Endothelial cell of hepatic sinusoid (primary cell): Measurements from ENCODE around the gene NAIF1.

Experiments used
- in situ Hi-C: cut with HindIII; loops from 2 replicates; pipeline ENCODE4 v1.10.0; 2017; ENCODE audit warnings: low sequenced_read_pairs

Gene NAIF1

DNA sequence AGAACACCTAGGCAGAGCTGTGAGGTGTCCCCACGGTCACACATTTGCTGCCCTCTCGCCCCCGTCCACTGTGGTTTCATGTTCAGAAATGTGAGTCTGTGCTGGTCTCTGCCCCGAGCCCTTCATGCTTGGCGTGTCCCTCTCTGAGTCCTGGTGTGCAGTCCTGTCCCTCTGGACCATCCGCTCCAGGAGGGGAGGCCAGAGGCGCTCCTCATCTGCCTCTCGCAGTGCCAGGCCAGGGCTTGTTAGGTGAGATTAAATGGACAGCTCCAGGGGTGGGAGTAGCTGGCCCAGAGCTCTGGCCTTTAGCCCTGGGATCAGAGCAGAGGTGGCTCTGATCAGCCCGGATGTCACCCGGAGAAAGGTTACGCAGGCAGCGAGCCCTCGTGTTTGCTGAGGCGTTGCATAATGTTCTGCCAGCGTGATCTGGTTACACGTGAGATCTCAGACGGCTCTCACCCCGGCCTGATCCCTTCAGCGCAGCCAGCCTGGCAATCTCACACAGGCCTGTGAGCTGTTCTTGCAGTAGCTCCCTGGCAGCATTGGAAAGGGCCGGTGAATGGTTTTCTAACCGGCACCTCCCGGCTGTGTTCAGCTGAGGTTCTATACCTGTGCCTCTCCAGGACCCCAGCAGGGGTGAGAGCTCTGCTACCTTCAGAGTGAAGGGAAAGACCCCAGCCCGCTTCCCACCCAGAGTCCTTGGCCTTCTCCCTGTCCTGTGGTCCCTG, 35.9 kb upstream of the NAIF1 start:
- in situ Hi-C loops: no loop called here

DNA sequence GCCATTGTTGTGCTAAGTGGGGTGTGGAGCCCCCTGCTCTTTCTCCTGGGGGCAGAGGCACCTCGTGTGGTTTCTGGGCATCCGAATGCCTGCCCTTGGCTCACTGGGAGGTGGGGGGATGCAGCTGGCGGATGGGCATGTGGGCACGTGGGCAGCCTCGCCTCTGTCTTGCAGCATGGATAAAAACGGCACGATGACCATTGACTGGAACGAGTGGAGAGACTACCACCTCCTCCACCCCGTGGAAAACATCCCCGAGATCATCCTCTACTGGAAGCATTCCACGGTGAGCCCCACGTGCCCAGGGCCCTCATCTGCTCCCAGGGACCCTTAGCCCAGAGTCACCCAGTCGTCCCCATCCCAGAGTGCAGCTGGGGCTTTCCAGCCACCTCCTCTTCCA, 35.1 kb upstream of the NAIF1 start:
- in situ Hi-C loops: no loop called here

- in situ Hi-C loops: no loop called here
Measured at GRCh38 chr9:128101690-128102089, 34.6 kb upstream of the NAIF1 start.

DNA sequence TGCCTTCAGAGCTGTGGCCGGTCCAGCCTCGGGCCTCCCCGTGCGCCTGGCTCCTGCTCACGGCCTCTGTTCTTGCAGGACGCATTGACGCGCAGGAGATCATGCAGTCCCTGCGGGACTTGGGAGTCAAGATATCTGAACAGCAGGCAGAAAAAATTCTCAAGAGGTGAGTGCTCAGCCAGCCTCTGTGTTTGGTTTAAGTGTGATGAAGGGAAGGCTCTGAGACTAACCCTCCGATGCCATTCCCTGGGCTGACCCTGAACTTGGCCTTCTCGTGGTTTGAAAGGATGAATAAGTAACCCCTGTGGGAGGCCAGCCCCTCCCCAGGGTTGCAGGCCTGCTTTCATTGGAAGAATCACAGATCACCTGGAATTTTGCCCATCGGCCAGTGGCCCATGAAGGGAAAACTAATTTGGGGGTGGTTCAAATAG, 34.1 kb upstream of the NAIF1 start:
- in situ Hi-C loops: no loop called here

- in situ Hi-C loops: no loop called here
Measured at GRCh38 chr9:128100581-128100980, 33.5 kb upstream of the NAIF1 start.

GRCh38 chr9:128099932-128100491, 32.9 kb upstream of the NAIF1 start:
- in situ Hi-C loops: no loop called here

- in situ Hi-C loops: no loop called here
Measured at GRCh38 chr9:128099231-128099931, 32.3 kb upstream of the NAIF1 start.

DNA sequence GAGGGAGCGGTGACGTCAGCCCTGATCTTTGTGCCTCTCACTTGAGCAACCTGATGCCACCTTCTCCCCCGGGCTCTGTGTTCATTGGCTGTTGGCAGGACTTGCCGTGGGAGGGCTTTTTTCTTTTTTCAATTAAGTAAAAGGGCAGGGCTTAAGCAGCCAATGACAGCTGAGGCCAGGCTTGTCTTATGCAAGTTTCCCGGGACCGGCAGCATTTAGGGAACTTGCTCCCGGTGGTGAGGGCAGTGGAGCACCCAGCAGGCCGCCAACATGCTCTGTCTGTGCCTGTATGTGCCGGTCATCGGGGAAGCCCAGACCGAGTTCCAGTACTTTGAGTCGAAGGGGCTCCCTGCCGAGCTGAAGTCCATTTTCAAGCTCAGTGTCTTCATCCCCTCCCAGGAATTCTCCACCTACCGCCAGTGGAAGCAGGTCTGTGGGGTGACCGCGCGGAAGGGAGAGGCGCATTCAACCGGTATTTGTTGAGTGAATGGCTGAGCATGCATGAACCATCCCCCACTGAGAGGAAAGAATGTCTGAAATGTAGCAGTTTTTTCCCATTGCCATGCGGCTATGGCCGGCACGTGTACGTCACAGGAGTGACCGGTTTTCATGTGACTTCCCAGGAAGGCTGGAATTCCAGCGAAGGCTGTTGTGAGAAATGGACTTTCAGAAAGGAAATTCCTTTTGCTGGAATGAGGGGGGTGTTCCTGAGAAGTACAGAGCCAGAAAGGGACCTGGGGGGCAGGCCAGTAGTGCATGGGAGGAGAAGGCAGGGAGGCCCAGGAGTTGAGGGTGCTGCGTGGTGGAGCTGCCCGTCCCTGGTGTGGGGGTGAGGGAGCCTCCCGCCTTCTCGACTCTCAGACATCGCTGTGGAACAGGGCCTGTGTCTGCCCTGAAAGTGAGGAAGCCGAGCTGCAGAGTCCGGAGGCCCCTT, 31.4 kb upstream of the NAIF1 start:
- in situ Hi-C loops: no loop called here

DNA sequence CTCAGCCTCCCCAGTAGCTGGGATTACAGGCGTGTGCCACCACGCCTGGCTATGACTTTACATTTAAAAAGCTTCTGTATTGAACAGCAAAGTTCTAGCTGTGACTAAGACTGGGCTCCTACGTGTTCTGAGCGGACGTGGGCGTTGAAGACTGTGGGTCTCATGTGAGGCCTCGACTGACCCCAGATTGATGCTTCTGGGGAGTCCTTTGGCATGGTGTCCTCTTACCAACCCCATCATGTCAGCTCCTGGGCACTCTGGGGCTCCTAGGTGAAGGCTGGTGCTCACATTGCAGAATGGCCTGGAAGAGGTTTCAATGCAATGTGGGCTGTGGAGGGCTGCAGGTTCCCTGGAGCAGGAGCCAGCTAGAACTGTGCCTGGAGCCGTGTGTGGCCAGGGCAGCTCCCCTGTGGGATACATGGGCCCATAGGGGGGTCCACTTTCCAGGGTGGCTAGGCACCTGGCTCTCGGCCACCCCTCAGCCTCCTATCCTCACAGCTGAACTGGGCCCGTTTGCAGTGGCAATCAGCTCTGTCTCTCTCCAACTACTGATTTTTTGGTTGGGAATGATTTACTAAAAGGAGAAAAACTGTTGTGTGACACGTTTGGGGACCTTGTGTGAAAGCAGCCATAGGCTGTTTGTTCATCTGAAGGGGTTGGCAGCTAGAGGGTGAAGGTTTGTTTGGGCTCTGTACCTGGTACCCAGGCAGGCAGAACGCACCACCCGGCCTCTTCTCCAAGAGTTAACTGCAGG, 30.6 kb upstream of the NAIF1 start:
- in situ Hi-C loops: no loop called here

- in situ Hi-C loops: no loop called here
Measured at GRCh38 chr9:128096616-128097536, 29.8 kb upstream of the NAIF1 start.

DNA sequence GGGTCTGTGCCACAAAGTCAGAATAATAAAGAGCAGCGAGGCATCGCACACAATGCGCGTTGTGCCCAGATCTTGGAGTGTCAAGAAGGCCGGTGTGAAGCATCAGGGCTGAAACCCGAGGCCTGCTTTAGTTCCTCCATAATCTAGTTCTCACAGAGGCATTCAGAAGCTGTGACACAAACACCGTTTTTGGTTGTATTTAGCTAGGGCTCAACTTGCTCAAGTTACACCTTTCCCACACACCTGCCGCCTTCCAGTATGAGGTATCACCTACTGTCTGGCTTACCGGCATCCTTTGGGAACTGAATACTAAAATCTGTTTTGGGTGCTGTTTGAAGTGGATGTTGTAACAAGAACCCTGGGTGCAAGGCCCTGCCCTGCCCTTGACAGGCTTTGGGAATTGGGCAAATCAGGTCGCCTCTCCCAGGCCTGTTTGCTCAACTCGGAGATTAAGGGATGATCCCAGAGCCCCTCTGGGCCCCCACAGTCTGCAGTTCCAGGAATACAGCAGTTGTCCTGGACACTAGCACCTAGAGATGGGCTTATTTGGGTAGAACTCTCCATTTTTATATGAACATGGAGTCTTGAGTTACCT, 27.9 kb upstream of the NAIF1 start:
- in situ Hi-C loops: no loop called here

- in situ Hi-C loops: no loop called here
Measured at GRCh38 chr9:128094166-128094949, 27.2 kb upstream of the NAIF1 start.

- in situ Hi-C loops: no loop called here
Measured at GRCh38 chr9:128093011-128093410, 25.9 kb upstream of the NAIF1 start.

- in situ Hi-C loops: no loop called here
Measured at GRCh38 chr9:128092199-128092977, 25.3 kb upstream of the NAIF1 start.

GRCh38 chr9:128091571-128091970, 24.5 kb upstream of the NAIF1 start:
- in situ Hi-C loops: no loop called here

DNA sequence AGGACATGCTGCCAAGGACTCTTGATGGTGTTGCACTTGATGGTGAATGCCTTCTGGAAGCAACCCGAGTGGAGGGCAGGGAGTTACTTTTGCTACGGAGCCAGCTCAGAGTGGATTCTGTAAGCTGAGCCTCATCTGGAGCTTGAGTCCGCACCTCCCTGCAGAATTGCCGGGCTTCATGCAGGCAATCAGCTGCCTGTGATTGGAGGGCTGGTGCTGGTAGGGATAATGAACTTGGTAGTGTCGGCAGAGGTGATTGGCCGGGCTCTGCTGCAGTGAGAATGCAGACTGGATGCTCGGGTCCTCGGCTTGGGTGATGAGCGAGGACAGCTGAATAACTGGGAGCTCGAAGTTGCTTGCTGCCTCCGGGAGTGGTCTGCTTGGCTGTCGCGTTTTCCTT, 24.0 kb upstream of the NAIF1 start:
- in situ Hi-C loops: no loop called here

DNA sequence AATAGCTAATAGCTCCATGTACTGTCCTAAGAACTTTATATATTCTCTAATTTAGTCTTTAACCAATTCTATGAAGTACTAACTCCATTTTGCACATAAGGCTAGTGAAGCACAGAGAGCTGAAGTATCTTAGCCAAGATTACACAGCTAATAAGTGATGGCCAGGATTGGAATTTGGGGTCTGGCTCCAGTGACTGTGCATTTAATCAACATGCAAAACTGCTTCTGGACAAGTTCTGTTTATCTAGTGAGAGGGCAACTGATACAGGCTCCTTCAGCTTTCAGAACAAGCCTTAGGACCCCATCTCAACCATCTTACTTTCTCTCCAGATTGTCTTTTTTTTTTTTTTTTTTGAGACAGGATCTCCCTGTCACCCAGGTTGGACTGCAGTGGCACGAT, 22.2 kb upstream of the NAIF1 start:
- in situ Hi-C loops: no loop called here
